ENCODE results near the gene MCC. TPM values are rescaled to one million over a fixed set of nuclear protein-coding genes. Genes with fewer than 3 reads are reported as not detected.

MCC gene
- total and polyA plus RNA-seq, 9 donors: 29.8 to 262 (median 108) TPM

- intact Hi-C loops (cut with DNase I): no loop called here
Observed at GRCh38 chr5:113182658-113183344, 305.5 kb downstream of the MCC start.

GRCh38 chr5:113181853-113182490, 306.3 kb downstream of the MCC start:
- intact Hi-C loops (cut with DNase I): no loop called here
- TF ChIP-seq POLR2A (IDR thresholded peaks at IDR 0.05) (no peak), CTCF (IDR thresholded peaks at IDR 0.05) (no peak), EP300 (IDR thresholded peaks at IDR 0.05) (no peak)

More at GRCh38 chr5:113182658-113183344, 305.5 kb downstream of the MCC start:
- DNase-seq: no peak
- no peaks in the 10 kb centered on the region for H3K27me3 ChIP-seq
- no peak overlapping the region for H3K27ac ChIP-seq
- H3K4me3 ChIP-seq: no peak overlapping the region
- peaks cover 15% of the 10 kb centered on the region for H3K4me1 ChIP-seq (ENCODE audit: insufficient read depth)
- no peaks in the 10 kb centered on the region for H3K36me3 ChIP-seq
- H3K9me3 ChIP-seq: no peaks in the 10 kb centered on the region
- TF ChIP-seq EP300 (IDR thresholded peaks at IDR 0.05) (no peak), POLR2A (IDR thresholded peaks at IDR 0.05) (no peak), CTCF (IDR thresholded peaks at IDR 0.05) (no peak)
- 93 to 96% (median 96%) methylated on average over 11 of the region's 11 CpGs for WGBS, 3 donors

DNA sequence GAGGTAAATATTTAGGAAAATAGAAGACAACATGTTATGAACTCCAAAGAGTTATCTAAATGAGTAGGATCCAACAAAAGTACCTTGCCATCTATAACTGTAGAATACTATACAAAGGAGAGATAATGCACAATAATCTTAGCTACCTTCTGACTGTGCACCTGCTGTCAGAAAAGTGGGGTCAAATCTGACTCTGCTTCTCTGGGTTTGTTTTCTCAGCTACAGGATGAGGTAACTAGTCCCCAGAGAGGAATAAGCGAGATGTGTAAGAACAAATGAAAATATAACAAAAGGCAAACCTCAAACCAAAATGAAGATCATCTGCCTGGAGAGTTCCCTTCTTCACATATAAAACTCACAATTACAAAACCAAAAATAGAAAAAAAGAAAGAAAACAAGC, 306.8 kb downstream of the MCC start:
- intact Hi-C loops (cut with DNase I): no loop called here
- Histone ChIP-seq H3K9me3 (no peaks in the 10 kb centered on the region), H3K4me3 (no peak overlapping the region), H3K27ac (no peak overlapping the region), H3K36me3 (no peaks in the 10 kb centered on the region), H3K4me1 (ENCODE audit: insufficient read depth) (peaks cover 13% of the 10 kb centered on the region), H3K27me3 (no peaks in the 10 kb centered on the region)
- TF ChIP-seq CTCF (IDR thresholded peaks at IDR 0.05): no peak
- TF ChIP-seq POLR2A (IDR thresholded peaks at IDR 0.05): no peak
- TF ChIP-seq EP300 (IDR thresholded peaks at IDR 0.05): no peak
- 21 to 58% (median 49%) methylated on average over 1 of the region's 1 CpG for WGBS, 3 donors
- no peak for DNase-seq

More at GRCh38 chr5:113181853-113182490, 306.3 kb downstream of the MCC start:
- Histone ChIP-seq H3K9me3 (no peaks in the 10 kb centered on the region), H3K27me3 (no peaks in the 10 kb centered on the region), H3K27ac (no peak overlapping the region), H3K4me3 (no peak overlapping the region), H3K36me3 (no peaks in the 10 kb centered on the region), H3K4me1 (ENCODE audit: insufficient read depth) (peaks cover 13% of the 10 kb centered on the region)
- 83 to 86% (median 84%) methylated on average over 3 of the region's 3 CpGs for WGBS, 3 donors
- no peak for DNase-seq

DNA sequence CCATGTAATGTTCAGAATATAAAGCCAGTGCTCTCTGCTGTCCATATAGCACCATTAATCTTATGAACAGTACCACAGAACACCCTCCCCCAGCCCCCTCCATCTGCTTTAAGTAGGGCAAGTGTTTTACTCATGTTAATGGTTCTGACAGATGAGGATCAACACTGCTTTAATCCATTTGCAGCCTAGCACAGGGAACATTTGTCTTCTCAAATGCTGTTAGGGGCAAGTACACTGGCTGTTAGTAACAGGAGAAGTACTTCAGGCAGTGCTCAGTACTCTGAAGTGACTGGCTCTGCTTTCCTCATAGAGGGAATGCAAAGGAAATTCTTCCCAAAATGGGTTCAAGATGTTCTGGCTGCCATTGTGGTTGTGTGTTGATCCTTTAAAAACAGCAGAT, 309.1 kb downstream of the MCC start:
- intact Hi-C loops (cut with DNase I): no loop called here
- DNase-seq: no peak
- peaks cover 12% of the 10 kb centered on the region for H3K4me1 ChIP-seq (ENCODE audit: insufficient read depth)
- no peaks in the 10 kb centered on the region for H3K9me3 ChIP-seq
- H3K4me3 ChIP-seq: no peak overlapping the region
- no peak overlapping the region for H3K27ac ChIP-seq
- no peaks in the 10 kb centered on the region for H3K36me3 ChIP-seq
- no peak for TF ChIP-seq POLR2A (IDR thresholded peaks at IDR 0.05)
- TF ChIP-seq EP300 (IDR thresholded peaks at IDR 0.05): no peak
- no peak for TF ChIP-seq CTCF (IDR thresholded peaks at IDR 0.05)
- H3K27me3 ChIP-seq: no peaks in the 10 kb centered on the region

Measured in ovary (tissue), 9 donors.